NCI-H1694 treated with DMSO at 0.1 percent for 48 hours (cell line): ENCODE data around the gene BRCA1.

Source experiments
- DNase-seq: peaks from one replicate; lab custom pipeline; 2025; lab: John Stamatoyannopoulos, UW

Gene BRCA1

GRCh38 chr17:43025290-43025657, 99.9 kb downstream of the BRCA1 start:
- no peak for DNase-seq

DNA sequence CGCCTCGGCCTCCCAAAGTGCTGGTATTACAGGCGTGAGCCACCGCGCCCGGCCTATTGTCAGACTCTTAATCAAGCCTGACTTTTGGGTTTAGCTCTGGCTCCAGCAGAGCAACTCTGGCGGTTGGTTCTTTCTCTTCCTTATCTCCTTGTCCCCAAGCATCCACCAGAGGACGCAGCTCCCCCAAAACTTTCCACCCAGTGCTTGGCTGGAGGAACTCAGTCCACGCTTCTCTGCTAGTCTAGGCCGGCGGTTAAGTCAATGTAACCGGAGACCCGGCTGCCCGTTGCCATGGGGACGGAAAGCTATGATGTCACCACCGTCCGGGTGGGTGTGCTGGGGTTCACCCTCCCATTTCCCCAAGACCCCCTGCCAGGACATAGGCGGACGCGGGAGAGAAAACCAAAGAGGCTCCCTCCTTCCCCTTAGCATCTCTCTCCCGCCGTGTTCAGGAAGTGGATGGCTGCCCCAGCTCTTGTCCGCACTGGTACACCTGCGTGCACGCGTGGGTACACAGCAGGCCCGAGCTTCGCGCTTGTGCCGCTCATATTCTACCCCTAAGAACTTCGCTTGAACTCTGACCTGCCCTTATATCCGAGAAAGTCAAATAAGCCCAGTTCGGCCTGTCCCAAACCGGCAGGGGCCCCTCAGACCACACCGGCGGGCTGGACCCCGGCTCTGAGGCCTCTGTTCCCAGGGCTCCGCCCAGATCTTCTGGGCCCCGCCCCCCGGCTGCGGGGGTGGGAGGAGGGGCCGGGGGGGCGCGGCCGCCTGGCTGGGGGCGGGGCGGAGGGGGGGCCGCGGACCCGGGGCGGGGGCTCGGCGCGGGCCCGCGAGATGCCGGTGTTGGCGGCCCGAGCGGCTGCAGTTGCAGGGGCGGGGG, 100.5 kb downstream of the BRCA1 start, which contains the start of gene RND2:
TSS of gene RND2 (plus strand) at position 825 of the 883 bp plus-strand sequence. CDS start 117 bp downstream, outside the sequence.
- peak; percentile 96 for DNase-seq

DNA sequence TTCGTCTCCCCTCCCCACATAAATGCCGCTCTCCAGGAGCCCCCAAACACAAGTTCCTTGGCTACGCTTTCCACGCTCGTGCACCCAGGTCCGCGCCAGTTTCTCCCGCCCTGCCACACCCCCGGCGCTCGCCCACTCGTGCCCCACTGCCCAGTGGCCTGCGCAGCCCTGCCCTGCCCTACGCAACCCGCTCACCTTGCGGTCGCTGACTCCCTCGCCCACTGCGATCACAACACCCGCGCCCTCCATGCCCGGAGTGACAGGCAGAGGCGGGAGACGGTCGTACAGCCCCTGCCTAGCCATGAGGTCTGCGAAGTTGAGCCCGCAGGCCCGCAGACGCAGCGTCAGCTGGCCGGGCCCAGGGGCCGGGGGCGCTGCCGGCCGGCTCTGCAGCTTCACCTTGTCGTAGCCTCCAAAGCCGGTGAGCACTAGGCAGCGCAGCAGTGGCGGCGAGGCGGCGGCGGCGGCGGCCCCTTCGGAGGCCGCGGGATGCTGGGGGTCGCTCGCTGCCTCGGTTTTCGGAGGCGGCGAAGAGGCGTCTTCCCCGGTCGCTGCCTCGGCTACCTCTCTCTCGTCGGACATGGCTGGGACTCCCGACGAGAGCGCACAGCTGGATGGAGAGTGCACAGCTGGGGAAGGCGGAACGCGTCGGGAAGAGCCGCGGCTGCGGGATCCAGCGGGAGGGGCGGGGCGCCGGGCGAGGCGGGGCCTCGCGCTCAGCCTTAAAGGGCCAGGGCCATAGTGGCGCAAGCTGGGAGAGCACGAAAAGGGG, 103.2 kb downstream of the BRCA1 start, which contains the start of gene VAT1:
TSS of gene VAT1 (minus strand) at position 645 of the 772 bp plus-strand sequence. CDS start at position 582, 63 bp downstream.
- DNase-seq, result peak; percentile 55

- DNase-seq, result no peak
These were observed 104.1 kb downstream of the BRCA1 start for GRCh38 chr17:43020789-43021740.

DNA sequence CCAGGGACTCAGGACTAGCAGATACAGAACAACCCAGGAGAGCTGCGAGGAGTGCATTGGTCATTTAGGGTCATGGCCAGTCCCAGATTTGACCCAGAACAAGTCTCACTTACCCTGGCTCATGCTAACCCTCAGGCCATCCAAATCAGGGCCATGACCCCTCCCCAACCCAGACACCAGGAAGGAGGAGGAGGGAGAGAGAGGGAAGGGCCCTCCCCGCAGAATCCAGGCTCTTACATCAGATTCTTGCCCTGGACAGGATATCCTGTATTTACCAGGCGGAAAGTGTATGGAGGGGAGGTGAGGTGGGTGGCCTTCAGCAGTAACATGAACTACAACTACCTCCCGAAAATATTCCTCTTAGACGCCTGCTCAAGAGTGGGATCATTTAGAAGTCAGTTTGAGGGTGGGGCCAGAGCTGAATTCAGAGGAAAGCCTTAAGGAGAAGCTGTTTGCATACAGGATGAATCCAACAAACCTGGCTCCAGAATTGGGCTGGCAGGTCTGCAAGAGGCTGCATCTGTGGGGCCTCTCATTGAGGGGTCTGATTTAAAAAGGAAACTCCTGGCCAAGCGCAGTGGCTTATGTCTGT, 105.0 kb downstream of the BRCA1 start:
- no peak for DNase-seq

DNA sequence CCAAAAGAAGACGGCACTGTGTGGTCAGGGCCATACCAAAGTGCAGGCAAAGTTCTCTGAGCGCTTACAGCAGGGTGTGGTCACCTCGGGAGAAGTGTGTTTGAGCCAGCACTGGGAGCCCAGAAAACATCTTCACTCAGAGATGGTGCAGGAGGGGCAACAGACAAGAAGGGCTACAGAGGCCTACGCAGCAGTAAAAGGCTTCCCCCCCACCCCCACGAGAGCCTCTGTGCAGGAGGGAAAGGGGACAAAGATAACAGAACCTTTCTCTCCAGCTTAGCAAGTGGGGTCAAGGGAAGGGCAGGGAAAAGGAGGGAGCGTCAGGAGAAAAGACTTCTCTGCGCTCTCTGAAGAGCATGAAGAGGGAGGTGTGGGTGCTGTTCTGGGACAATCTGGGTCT, 105.7 kb downstream of the BRCA1 start:
- DNase-seq, result no peak

DNA sequence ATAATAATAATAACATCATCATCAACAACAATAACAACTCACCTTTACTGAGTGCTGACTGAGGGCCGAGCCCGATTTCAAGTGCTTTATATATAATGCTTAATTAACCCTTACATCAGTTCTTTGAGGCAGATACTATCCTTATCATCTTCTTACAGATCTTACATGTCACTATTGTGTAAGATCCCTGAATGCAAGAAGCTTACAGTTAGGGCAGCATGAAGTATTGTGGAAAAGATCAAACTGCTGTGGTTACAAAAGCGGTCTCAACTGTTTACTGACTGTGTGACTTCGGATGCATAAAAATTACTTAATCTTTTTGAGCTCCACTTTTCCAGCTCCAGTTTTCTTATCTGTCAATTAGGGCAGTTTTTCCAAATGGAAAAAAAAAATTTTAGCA, 106.2 kb downstream of the BRCA1 start:
- no peak for DNase-seq

DNA sequence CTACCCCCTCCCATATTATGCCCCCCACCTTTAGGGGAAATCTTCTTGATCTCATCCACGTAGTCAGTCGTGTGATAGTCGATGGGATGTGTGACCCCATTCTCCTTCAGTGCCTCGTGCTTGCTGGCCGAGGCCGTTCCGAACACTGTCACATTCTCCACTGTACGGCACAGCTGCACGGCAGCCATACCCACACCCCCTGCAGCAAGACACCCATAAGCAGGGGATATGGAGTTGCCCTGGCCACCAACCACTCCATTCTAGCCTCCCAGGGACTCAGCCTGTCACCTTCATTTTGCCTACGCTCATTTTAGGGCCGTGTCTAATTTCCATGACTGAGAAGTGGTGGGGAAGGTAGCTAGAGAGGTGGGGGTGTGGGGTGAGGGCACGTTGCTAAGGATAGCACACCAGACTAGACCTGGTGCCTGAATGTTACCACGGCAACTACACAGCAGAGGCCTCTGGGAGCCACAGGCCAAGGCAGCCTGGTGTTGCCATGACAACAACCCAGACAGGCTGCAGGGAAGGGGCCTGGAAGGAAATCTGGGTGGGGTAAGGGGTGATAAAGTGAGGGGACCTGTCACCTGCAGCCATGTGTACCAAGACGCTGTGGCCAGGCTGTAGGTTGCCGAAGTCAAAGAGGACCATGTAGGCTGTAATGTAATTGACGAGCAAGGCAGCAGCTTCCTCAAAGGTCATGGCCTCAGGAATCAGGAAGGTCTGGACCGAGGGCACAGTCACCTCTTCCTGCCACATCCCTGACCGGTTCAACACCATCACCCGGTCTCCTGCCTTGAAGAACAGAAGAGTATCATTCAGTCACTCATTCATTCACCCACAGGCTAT, 106.9 kb downstream of the BRCA1 start:
- DNase-seq, result no peak

GRCh38 chr17:43016216-43016615, 108.9 kb downstream of the BRCA1 start:
- no peak for DNase-seq

DNA sequence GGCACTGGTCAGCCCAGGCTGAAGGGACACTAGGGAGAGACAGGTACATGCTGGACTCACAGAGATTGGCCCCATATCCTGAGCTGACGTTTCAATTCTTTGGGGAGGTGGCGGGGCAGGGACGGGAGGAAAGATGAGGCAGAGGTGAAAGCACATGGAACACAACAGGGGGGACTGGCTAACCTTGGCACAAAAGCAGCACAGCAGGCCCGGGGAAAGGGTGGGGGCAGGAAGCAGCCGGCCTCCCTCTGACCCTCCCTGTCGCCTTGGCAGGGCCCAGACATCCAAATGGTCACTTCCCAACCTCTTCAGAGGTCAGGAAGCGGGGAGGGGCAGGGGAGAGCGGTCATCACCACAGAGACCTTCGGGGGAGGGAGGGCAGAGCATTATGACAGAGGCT, 109.6 kb downstream of the BRCA1 start:
- DNase-seq, result no peak

GRCh38 chr17:43014649-43015542, 110.3 kb downstream of the BRCA1 start:
- DNase-seq, result no peak

GRCh38 chr17:43014020-43014648, 111.0 kb downstream of the BRCA1 start:
- no peak for DNase-seq

- no peak for DNase-seq
These were observed 111.9 kb downstream of the BRCA1 start for GRCh38 chr17:43013296-43013695.

GRCh38 chr17:43011728-43012472, 113.3 kb downstream of the BRCA1 start:
- no peak for DNase-seq

DNA sequence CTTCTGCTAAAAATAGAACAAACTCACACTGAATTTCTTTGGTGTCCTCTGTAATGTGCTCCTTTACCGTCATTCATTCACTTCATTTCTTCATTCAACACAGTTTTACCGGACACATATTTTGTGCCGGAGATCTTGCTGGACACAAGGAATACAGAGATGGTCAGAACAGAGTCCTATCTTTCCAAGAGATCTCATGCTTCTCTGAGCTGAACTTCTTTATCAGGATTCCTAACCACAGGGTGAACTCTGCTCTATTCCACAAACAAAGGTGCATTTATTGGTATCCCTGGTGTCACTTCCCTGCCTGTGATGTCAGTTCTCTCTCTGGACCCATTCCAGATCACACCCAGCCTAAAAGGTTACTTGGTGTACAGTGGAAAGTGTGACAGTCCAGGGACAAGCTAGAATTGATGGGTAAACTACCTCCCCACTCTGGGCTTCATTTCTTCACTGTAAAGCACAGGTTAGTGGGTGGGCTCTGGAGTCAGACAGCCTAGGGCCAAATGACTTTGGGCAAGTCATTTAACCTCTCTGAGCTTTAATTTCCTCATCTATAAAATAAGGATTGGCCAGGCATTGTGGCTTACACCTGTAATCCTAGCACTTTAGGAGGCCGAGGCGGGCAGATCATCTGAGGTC, 114.4 kb downstream of the BRCA1 start:
- no peak for DNase-seq

DNA sequence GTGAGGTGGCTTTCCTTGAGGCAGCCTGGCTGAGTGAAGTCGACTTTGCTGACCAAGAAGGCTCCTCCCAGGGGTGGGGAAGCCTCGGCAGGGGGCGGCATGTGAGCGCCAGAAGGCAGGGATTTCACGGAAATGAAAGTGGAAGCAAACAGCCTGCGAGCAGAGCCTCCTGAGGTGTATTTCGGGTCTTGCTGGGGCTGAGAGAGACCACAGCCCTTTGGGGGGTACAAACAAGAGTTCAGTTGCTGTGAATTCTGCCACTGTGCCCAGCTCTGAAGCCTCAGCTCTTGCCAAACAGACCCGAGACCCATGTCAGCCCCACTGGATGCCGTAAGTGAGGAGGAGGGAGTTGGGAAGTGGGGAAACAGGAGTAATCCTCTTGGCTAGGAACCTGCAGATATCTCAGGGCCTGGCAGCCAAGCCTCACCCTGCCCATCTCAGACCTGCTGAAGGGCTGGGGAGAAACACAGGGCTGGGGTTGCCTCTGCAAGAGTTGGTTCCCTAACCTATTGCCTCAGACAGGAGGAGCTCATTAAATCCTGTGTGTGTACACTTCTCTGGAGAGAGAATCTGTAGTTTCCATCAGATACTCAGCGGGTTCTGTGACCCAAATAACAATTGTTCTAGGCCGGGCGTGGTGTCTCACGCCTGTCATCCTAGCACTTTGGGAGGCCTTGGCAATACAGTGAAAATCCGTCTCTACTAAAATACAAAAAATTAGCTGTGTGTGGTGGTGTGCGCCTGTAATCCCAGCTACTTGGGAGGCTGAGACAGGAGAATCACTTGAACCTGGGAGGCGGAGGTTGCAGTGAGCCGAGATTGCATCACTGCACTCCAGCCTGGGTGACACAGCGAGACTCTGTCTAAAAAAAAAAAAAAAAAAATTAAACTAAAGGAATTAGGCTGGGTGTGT, 118.3 kb downstream of the BRCA1 start, which contains the start of gene IFI35:
TSS of gene IFI35 (plus strand) at position 146 of the 913 bp plus-strand sequence. CDS start at position 310, 164 bp downstream.
- peak; percentile 30 for DNase-seq
